CD1c-positive myeloid dendritic cell (primary cell): ENCODE data around the gene ITPK1.

Experiments used
- DNase-seq: peaks from one replicate; pipeline ENCODE4 v3.0.0-alpha.2; 2016; ENCODE audit errors: extremely low spot score

The ITPK1 gene

GRCh38 chr14:92938235-92938875, 177.4 kb downstream of the ITPK1 start:
- no peak for DNase-seq

DNA sequence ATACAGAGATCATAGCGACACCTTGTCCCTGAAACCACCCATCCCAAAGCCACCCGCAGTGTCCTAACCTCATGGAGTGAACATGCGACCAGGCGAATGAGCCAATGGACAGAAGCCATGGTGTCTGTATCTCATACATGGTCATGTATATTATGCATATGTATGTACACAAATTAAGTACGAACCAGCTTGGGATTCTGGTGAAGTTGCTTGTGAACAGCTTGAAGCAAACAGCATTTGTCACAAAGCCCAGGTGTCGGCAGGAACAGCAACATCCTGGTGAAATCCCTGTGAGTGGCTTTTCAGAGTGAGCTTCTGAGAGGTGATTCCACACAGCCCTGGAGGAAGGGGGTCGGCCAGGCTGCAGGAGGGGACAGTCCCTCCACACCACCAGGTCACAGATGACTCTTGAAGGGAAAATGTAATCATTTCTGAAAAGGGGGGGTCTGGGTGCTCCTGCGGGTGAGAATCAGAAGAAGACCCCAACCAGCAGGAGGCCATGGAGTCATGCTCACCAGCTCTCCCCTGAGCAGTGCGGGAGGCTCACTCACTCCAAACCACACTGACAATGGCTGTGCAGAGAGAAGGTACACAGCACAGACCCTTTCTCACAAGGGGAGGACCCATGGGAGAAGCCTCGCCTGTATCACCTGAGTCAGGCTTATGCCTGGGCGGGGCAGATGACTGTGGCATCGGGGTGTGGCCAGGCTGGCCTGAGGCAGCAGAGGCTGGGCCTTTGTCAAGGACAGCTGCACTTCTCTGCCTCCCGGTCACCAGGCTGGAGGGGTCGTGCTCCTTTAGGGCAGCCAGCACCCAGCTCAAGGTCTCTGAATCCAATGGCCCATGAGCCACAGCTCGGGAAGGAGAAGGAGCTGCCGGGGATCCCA, 178.4 kb downstream of the ITPK1 start:
- no peak for DNase-seq

GRCh38 chr14:92936085-92936484, 179.6 kb downstream of the ITPK1 start:
- no peak for DNase-seq

GRCh38 chr14:92935446-92935845, 180.3 kb downstream of the ITPK1 start:
- no peak for DNase-seq

DNA sequence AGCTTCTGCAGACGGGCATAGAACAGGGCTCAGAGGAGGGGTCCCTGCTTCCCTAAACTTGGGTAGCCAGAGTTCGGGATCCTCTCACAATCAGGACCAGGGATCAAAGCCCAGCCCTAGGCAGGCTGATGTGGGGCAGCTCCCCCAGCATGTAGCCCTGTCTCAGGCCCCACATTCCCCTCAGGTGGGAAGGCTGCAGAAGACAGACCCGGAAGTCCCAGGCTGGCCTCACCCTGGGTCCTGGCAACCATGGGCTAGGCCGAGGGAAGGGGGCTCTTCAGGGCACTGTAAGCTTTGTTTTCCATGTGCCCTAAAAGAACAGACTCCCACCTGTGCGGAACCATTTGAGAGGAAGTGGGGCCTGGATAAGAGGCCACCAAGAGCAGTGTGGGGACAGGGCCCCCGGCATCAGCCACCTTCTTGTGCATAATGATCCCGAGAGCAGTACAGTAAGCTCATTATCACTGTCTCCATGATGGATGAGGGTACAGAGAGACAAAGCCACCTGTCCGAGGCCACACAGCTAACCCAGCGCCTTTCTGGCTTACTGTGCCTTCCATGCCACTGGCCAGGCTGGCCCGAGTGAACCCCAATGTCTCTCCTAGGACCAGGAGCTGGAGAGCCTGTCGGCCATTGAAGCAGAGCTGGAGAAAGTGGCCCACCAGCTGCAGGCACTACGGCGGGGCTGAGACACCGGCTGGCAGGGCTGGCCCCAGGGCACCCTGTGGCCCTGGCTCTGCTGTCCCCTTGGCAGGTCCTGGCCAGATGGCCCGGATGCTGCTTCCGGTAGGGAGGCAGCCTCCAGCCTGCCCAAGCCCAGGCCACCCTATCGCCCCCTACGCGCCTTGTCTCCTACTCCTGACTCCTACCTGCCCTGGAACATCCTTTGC, 181.3 kb downstream of the ITPK1 start:
- no peak for DNase-seq

GRCh38 chr14:92933481-92933880, 182.2 kb downstream of the ITPK1 start:
- DNase-seq, result no peak

DNA sequence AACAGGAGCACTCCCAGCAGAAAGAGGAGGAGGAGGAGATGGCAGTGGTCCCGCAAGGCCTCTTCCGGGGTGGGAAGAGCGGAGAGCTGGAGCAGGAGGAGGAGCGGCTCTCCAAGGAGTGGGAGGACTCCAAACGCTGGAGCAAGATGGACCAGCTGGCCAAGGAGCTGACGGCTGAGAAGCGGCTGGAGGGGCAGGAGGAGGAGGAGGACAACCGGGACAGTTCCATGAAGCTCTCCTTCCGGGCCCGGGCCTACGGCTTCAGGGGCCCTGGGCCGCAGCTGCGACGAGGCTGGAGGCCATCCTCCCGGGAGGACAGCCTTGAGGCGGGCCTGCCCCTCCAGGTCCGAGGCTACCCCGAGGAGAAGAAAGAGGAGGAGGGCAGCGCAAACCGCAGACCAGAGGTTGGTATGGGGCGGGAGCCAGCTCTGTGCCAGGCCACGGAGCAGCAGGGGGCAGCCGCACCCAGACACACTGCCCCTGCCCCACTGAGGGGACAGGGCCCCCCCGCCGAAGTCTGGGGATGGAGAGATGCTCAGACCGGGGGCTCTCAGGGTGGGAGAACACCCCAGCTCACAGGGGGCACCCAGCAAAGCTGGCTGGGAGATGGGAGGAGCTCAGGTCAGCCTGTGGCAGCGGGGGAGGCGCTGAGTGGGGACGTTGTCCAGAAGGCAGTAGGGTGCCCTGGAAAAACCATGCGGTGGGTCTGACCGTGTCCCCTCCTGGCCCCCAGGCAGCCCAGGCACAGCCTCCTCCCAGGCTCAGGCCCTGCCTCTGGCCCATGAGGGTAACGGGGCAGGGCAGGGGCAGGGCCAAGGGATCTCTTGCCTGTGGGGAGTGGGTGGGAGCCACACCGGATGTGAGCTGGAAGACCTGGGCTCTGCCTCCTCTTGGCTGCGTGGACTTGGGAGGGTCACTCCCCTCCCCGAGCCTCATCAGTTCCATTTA, 183.0 kb downstream of the ITPK1 start:
- no peak for DNase-seq

GRCh38 chr14:92931681-92932447, 183.9 kb downstream of the ITPK1 start:
- no peak for DNase-seq

- DNase-seq, result no peak
These were observed 184.8 kb downstream of the ITPK1 start for GRCh38 chr14:92930737-92931602.

DNA sequence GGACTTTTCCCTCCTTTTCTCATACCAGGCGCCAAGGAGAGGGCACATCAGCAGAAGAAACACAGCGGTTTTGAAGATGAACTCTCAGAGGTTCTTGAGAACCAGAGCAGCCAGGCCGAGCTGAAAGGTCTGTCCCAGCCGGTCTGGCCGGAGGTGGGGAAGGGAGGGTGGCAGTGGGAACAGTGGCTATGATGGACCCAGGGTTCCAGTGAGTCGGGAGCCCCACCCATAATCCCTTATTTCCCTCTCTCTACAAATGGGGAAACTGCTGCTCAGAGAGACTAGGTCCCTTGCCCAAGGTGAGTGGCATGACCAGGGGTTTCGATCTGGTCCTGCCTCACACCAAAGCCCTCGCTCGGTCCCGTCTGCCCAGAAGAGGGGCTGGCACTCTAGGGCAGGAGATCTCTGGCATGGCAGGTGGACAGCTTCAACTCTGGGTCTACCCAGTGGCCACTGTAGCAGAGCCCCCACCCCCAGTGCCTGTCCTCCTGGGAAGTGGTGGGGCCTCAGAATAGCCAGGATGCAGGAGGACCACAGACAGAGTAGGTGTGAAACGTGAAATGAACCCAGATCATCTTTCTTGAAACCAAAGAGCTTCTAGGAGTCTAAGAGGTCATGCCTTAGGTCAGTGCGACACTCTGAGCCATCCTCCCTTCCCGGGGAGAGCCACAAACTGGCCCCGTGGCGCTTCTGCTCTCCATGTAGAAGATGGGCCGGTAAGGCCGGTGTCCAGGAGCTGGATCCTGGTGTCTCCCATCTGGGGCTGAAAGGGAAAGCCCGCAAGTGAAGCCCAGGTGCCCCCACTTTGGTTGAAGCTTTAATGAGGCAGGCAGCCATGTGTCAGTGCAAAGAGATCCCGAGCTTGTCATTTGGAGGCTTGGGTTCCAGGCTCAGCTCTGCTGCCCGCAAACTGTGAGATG, 185.8 kb downstream of the ITPK1 start:
- DNase-seq, result no peak

- DNase-seq, result no peak
These were observed 186.6 kb downstream of the ITPK1 start for GRCh38 chr14:92928961-92929688.

DNA sequence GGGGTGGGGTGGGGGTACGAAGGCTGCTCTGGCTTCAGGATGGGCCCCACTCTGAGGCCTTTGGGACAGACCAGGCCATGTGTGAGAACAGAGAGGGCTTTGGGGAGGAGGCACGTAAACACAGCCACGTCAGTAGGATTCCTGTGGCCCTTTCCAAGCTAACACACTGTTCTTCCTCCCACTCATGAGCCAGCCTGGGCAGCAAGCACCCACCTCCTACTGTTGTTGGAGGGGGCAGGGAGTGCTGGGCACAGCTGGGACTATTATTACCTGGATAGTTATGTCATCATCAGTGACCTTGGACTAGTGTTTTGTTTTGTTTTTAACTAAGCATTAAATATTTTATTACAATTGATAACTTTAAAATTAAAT, 187.5 kb downstream of the ITPK1 start:
- DNase-seq, result no peak

DNA sequence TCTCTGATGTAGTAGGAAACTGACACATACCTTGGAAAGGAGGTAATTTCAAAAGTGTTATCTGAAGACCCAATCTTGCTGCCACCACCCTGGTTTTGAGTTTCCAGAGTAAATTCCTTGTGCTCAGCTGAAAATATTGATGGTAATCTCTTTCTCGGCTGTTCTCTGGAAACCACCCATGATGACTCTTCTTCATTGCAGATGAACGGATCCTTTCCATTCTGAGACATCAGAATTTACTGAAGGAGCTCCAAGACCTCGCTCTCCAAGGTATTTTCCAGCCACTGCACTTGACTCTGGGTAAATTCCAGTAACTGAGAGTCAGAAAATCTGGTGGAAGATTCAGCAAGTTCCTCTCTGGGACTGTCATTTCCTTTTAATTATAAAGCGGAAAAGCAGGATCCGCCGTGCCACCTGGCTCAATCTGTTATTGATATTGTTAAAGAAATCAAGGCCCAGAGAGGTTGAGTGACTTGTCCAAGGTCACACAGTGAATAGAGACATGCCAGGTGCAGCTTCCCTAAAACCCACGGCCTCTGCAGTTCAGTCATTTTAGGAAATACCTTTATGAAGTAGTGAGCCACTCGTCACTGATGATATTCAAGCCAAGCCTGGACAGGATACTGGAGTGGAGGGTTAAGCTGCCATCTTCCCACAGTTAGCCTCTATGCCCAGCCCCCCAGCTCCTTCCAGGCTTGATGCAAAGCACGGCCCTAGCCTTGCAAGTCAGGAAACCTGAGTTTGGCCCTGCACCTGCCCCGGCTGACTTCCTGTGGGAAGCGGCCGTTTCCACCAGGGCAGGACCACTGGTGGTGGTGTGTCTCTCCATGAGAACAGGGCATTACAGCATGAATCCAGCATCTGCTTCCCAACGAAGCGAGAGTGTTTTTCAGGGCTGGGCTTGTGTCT, 188.1 kb downstream of the ITPK1 start:
- no peak for DNase-seq

DNA sequence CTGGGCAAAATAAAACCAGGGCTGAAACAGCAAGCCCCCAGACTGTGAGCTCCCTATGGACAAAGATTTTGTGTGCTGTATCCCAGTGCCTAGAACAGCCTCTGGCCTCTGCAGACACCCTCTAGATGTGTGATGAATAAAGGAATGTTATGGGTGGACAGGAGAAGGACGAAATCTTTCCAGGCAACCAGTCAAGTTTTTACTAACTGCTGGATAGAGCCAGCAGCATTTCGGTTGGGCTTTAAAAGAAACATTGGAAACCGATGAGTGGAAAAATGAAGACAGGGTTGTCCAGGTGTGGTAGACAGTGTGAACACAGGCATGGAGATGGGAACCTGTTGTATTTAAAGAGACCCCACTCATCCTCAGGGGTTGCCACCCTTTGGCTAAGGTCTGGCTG, 188.8 kb downstream of the ITPK1 start:
- DNase-seq, result no peak

DNA sequence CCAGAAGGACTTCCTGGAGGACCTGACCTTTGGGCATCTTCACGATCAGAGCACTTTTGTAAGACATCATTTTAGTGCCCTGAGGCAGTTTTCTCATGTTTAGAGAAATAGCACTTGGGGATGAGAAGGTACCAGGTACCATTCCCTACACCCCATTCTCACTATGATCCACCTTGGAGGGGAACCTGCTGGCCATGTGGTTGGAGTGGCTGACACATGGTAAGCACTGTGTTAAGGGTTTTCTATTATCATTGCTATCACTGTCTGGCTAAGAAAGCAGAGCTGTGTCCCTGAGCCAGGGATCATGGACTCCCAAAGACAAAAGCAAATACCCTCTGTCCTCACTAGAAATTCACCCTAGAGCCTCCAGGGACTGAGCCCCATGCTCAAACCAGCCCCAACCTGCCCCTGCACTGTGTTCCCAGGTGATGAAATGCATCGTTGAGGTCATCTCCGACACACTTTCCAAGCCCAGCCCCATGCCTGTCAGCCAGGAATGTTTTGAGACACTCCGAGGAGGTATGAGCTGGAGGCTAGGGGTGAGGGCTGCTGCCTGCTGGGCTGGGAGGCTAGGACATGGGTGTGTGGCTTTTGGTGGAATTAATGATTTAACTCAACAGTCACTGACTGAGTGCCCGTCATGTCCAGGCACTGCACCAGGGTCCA, 189.4 kb downstream of the ITPK1 start:
- no peak for DNase-seq

DNA sequence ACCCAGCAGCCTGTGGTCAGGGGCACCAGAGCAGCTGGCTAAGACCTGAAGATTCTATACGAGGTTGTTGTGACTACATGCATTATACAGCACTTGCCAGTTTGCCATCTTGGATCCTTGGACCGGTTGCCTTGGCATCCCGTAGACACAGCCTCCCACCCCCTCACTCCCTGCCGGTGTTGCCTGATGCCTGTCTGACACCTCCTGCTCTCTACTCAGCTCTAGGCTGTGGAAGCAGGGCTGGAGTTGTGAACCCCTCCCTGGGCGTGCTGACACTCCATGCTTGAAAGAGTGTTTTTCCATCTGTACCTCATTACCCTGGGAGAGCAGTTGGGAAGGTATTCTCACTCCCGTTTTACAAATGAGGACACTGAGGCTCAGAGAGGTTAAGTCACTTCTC, 190.3 kb downstream of the ITPK1 start:
- DNase-seq, result no peak
